Liver (tissue), 9 donors: ENCODE results near the gene PLA2G4B. TPM values are rescaled to one million over a fixed set of nuclear protein-coding genes. Genes with fewer than 3 reads are reported as not detected.

Source experiments
- DNase-seq: peaks from one replicate; pipeline ENCODE4 v3.0.0-alpha.2; 2017; ENCODE audit warnings: low spot score
- H3K27ac ChIP-seq, 2 donors: one replicate each; pipeline ENCODE4 v1.7.0; 2013; ENCODE audit warnings: inconsistent platforms in 2 of 2, low read length in 2 of 2, control low read depth in 1 of 2, low read depth in 1 of 2, mild to moderate bottlenecking in 1 of 2
- H3K27me3 ChIP-seq, 4 donors: one replicate each; pipeline versions ENCODE4 v1.6.1 to v1.7.0; 2013; ENCODE audit warnings: low read length in 3 of 4, inconsistent platforms in 1 of 4, mild to moderate bottlenecking in 1 of 4, moderate library complexity in 1 of 4; ENCODE audit not compliant: control insufficient read depth in 4 of 4, insufficient read depth in 4 of 4
- H3K36me3 ChIP-seq, 4 donors: one replicate each; pipeline versions ENCODE4 v1.6.1 to v1.7.0; 2013; ENCODE audit warnings: low read length in 3 of 4, mild to moderate bottlenecking in 3 of 4, low read depth in 1 of 4, moderate library complexity in 1 of 4; ENCODE audit not compliant: control insufficient read depth in 4 of 4, insufficient read depth in 3 of 4
- H3K4me1 ChIP-seq, 4 donors: one replicate each; pipeline versions ENCODE4 v1.6.1 to v1.7.0; 2013; ENCODE audit warnings: low read length in 3 of 4, mild to moderate bottlenecking in 3 of 4, moderate library complexity in 1 of 4; ENCODE audit not compliant: control insufficient read depth in 4 of 4, insufficient read depth in 4 of 4
- H3K4me3 ChIP-seq, 3 donors: one replicate each; pipeline versions ENCODE4 v1.6.1 to v1.7.0; 2013; ENCODE audit warnings: low read length in 3 of 3, control low read depth in 1 of 3, low read depth in 1 of 3, mild to moderate bottlenecking in 1 of 3
- H3K9ac ChIP-seq, 2 donors: one replicate each; pipeline ENCODE4 v1.7.0; 2013; ENCODE audit warnings: low read length in 2 of 2, mild to moderate bottlenecking in 2 of 2, moderate library complexity in 2 of 2, control low read depth in 1 of 2, low read depth in 1 of 2
- H3K9me3 ChIP-seq, 4 donors: one replicate each; pipeline versions ENCODE4 v1.6.1 to v1.7.0; 2013; ENCODE audit warnings: low read length in 3 of 4; ENCODE audit not compliant: control insufficient read depth in 4 of 4
- ATF3 ChIP-seq: IDR thresholded peaks from 2 replicates; pipeline ENCODE4 v1.6.1; 2016; ENCODE audit warnings: antibody characterized with exemption
- EGR1 ChIP-seq, 2 donors: IDR thresholded peaks; 2 replicates each; pipeline ENCODE4 v1.6.1; 2016 to 2018; ENCODE audit warnings: antibody characterized with exemption in 2 of 2, low read depth in 2 of 2
- FOXA1 ChIP-seq: IDR thresholded peaks from 2 replicates; pipeline ENCODE4 v1.6.1; 2016; ENCODE audit warnings: antibody characterized with exemption
- FOXA2 ChIP-seq: IDR thresholded peaks from 2 replicates; pipeline ENCODE4 v1.6.1; 2016; ENCODE audit warnings: antibody characterized with exemption
- GABPA ChIP-seq, 2 donors: IDR thresholded peaks in 1 of 2; conservative IDR thresholded peaks in 1 of 2; 2 replicates each; pipeline ENCODE4 v1.6.1; 2016; ENCODE audit warnings: antibody characterized with exemption in 2 of 2, mild to moderate bottlenecking in 1 of 2, moderate library complexity in 1 of 2
- HNF4A ChIP-seq, 2 donors: conservative IDR thresholded peaks; 2 replicates each; pipeline ENCODE4 v1.6.1; 2016; ENCODE audit warnings: antibody characterized with exemption in 2 of 2, mild to moderate bottlenecking in 2 of 2
- HNF4G ChIP-seq: IDR thresholded peaks from 2 replicates; pipeline ENCODE4 v1.6.1; 2016; ENCODE audit warnings: antibody characterized with exemption
- JUND ChIP-seq, 2 donors: IDR thresholded peaks; 2 replicates each; pipeline ENCODE4 v1.6.1; 2016; ENCODE audit warnings: antibody characterized with exemption in 2 of 2
- NR2F2 ChIP-seq: IDR thresholded peaks from 2 replicates; pipeline ENCODE4 v1.6.1; 2016; ENCODE audit warnings: antibody characterized with exemption
- RAD21 ChIP-seq, 2 donors: IDR thresholded peaks; 2 replicates each; pipeline ENCODE4 v1.6.1; 2016; ENCODE audit warnings: antibody characterized with exemption in 2 of 2, mild to moderate bottlenecking in 2 of 2
- RXRA ChIP-seq, 2 donors: IDR thresholded peaks; 2 replicates each; pipeline ENCODE4 v1.6.1; 2017 to 2018; ENCODE audit warnings: antibody characterized with exemption in 2 of 2, mild to moderate bottlenecking in 1 of 2
- SP1 ChIP-seq: IDR thresholded peaks from 2 replicates; pipeline ENCODE4 v1.6.1; 2018; ENCODE audit warnings: antibody characterized with exemption, mild to moderate bottlenecking
- TAF1 ChIP-seq: conservative IDR thresholded peaks from 2 replicates; pipeline ENCODE4 v1.6.1; 2016; ENCODE audit warnings: antibody characterized with exemption, mild to moderate bottlenecking
- YY1 ChIP-seq: IDR thresholded peaks from 2 replicates; pipeline ENCODE4 v1.6.1; 2016; ENCODE audit warnings: antibody characterized with exemption, mild to moderate bottlenecking
- WGBS: extraction: QIAGEN DNeasy Blood & Tissue Kit; methylation state at CpG from one replicate; pipeline ENCODE4 v1.1.7; 2013; 5-methylcytosine and 5-hydroxymethylcytosine counted together
- polyA plus RNA-seq, 2 donors: library from polyadenylated mRNA; stranded (reverse) in 1 of 2; unstranded in 1 of 2; fragments of 200-250 nt in 1 of 2; fragments of >200 nt in 1 of 2; fragmentation: Nextera tagmentation in 1 of 2; extraction: Ambion mirVana in 1 of 2; gene quantifications; one replicate each; pipeline versions ENCODE4 v1.2.1 to v1.2.3, GENCODE V29; 2013 to 2015
- total RNA-seq, 2 donors: library from RNA; depleted of rRNA; stranded (reverse); fragments of >200 nt; gene quantifications; one replicate each; pipeline ENCODE4 v1.2.3, GENCODE V29; 2014
- TF ChIP-seq, protein P1 (sequence below): IDR thresholded peaks from 2 replicates; pipeline ENCODE4 v1.6.1; 2016; ENCODE audit warnings: antibody characterized with exemption
- TF ChIP-seq, protein P2 (sequence below): IDR thresholded peaks from 2 replicates; pipeline ENCODE4 v1.6.1; 2016; ENCODE audit warnings: antibody characterized with exemption, mild to moderate bottlenecking
- TF ChIP-seq, protein P3 (sequence below): fragments of 150-350 bp; IDR thresholded peaks from 2 replicates; pipeline ENCODE4 v1.5.1; 2017; ENCODE audit warnings: improper control_type of control experiment, low read depth, low read length; ENCODE audit not compliant: missing input control
- TF ChIP-seq, protein P4 (sequence below): IDR thresholded peaks from 2 replicates; pipeline ENCODE4 v1.6.1; 2016; ENCODE audit warnings: antibody characterized with exemption
- donor health status: healthy.
- donor health status: healthy.
- donor health status: healthy.
- donor health status: healthy.
- donor health status: healthy.

Gene PLA2G4B
- total and polyA plus RNA-seq, 4 donors = 0.33 to 3.6 (median 2.3) TPM

DNA sequence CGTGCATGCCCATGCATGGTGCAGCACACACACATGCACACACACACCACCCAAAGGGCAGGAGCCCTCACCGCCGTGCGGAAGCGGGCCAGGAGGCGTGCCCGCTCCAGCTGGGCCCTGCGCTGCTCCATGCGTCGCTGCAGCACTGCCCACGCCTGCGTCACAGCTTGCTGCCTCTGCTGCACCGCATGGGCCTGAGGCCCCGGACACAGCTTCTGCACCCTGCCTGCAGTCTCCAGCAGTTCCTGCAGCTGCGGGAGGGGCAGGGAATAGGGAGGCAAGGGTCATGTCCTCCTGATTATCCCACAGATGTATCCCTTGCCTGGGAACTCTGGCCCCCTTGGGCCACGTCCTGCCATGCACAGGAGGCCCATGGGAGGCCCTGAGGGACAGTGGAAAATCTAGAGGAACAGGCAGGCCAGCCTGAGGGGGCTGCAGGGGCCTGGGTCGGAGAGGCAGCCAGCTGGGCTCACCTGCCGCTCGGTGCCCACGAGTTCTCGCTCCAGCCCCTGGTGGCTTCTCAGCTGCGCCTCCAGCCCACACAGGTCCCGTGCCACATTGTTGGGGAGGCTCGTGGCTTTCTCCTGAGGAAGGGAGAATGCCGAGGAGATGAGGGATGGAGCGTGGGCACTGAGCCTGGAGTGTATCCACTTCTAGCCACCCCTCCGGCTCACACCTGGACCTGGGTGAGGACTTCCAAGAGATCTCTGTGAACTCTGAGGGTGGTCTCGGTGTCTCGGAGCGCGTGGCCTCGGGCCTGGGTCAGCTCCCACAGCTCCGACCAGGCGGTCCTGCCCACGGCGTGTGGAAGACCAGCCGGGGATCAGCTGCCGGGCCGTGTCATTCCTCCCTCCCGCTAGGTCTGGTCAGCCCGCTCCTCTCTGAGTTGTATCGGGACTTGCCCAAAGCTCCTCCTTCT lies 31.4 kb downstream of the PLA2G4B start:
- DNase-seq = no peak
- WGBS = 94% methylated on average over 42 of the region's 42 CpGs
- Histone ChIP-seq H3K9ac (no peak overlapping the region), H3K4me1 (peaks cover 0 to 20% (median 13%) of the 10 kb centered on the region in 4 donors), H3K27me3 (no peaks in the 10 kb centered on the region), H3K36me3 (no peaks in the 10 kb centered on the region), H3K27ac (no peak overlapping the region), H3K4me3 (no peak overlapping the region), H3K9me3 (no peaks in the 10 kb centered on the region)
- TF ChIP-seq YY1 (no peak), FOXA1 (no peak)

DNA sequence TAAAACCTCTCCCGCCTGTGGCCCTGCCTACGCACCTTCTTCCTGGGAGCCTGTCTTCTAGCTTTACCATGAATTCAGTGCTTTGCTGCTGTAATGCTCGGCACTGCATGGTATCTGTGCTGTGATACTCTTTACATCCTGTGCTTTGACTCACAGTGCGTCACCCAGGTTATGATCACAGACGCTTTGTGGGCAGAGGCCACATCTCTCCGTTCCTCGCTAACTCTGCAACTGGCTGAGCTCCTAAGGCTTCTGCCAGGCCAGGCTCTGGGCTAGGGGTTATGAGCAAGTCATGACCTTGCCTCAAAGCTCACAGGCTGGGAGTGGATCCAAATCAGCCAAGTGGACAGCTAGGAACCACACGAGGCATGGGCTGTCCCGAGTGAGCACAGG lies 32.0 kb downstream of the PLA2G4B start:
- TF ChIP-seq RXRA (IDR thresholded peaks at IDR 0.05) (peak; percentile 53 to 69), SP1 (no peak), FOXA1 (no peak), EGR1 (IDR thresholded peaks at IDR 0.05; ENCODE audit: low read depth in 2 of 2) (no peak), RAD21 (IDR thresholded peaks at IDR 0.05) (no peak), GABPA (IDR thresholded peaks at IDR 0.05 in 1 of 2, conservative IDR thresholded peaks at IDR 0.05 in 1 of 2) (no peak)
- H3K27me3 ChIP-seq = no peaks in the 10 kb centered on the region
- no peaks in the 10 kb centered on the region for H3K36me3 ChIP-seq
- H3K4me3 ChIP-seq = no peak overlapping the region
- H3K4me1 ChIP-seq = peaks cover 0 to 20% (median 13%) of the 10 kb centered on the region in 4 donors
- no peak overlapping the region for H3K9ac ChIP-seq
- H3K27ac ChIP-seq = no peak overlapping the region
- H3K9me3 ChIP-seq = no peaks in the 10 kb centered on the region
- no peak for DNase-seq
- WGBS = 52% methylated on average over 9 of the region's 9 CpGs

DNA sequence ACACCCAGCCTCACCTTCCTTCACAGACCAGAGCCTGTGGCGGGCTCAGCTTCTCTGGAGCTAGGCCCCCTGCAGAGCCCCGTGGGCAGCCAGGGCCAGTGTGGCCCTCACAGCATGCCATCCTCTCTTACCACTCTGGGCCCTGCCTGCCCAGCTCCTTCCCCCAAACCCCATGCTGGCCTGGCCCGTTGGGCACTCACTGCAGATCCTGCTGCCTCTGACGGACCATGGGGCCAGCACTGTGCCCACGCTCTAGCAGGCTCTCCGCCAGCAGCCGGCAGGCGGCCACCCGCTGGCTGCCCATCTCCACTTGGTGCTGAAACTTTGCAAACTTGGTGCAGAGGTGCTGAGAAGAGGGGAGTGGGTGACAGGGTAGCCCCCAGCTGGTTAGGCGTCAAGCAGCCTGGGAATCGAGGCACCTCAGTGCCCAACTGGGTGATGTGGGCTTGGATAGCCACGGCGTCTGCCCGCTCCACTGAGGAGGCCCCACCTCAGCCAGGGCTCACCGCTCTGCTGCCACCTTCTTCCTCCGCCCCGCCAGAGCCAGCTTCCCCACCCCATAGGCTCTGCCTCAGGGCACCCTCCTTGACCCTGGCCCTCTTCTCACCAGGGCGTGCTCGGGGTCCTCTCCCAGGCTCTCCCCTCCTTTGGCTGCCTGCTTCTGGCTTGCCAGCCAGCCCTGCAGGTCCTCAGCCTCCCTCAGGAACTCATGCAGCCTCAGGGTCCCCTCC lies 32.7 kb downstream of the PLA2G4B start:
- Histone ChIP-seq H3K9me3 (no peaks in the 10 kb centered on the region), H3K4me1 (peaks cover 0 to 15% (median 9%) of the 10 kb centered on the region in 4 donors), H3K36me3 (no peaks in the 10 kb centered on the region), H3K27ac (no peak overlapping the region), H3K27me3 (no peaks in the 10 kb centered on the region), H3K4me3 (no peak overlapping the region), H3K9ac (no peak overlapping the region)
- WGBS = 94% methylated on average over 19 of the region's 19 CpGs
- no peak for DNase-seq
- TF ChIP-seq HNF4G (no peak), RXRA (IDR thresholded peaks at IDR 0.05) (no peak), YY1 (no peak), JUND (IDR thresholded peaks at IDR 0.05) (no peak), NR2F2 (no peak), RAD21 (IDR thresholded peaks at IDR 0.05) (no peak), FOXA2 (no peak), HNF4A (conservative IDR thresholded peaks at IDR 0.05) (no peak), ATF3 (no peak), FOXA1 (no peak), GABPA (IDR thresholded peaks at IDR 0.05 in 1 of 2, conservative IDR thresholded peaks at IDR 0.05 in 1 of 2) (no peak), SP1 (no peak), TAF1 (no peak), EGR1 (IDR thresholded peaks at IDR 0.05; ENCODE audit: low read depth in 2 of 2) (no peak)
- TF ChIP-seq, protein P1, sequence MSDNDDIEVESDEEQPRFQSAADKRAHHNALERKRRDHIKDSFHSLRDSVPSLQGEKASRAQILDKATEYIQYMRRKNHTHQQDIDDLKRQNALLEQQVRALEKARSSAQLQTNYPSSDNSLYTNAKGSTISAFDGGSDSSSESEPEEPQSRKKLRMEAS = no peak
- TF ChIP-seq, protein P2, sequence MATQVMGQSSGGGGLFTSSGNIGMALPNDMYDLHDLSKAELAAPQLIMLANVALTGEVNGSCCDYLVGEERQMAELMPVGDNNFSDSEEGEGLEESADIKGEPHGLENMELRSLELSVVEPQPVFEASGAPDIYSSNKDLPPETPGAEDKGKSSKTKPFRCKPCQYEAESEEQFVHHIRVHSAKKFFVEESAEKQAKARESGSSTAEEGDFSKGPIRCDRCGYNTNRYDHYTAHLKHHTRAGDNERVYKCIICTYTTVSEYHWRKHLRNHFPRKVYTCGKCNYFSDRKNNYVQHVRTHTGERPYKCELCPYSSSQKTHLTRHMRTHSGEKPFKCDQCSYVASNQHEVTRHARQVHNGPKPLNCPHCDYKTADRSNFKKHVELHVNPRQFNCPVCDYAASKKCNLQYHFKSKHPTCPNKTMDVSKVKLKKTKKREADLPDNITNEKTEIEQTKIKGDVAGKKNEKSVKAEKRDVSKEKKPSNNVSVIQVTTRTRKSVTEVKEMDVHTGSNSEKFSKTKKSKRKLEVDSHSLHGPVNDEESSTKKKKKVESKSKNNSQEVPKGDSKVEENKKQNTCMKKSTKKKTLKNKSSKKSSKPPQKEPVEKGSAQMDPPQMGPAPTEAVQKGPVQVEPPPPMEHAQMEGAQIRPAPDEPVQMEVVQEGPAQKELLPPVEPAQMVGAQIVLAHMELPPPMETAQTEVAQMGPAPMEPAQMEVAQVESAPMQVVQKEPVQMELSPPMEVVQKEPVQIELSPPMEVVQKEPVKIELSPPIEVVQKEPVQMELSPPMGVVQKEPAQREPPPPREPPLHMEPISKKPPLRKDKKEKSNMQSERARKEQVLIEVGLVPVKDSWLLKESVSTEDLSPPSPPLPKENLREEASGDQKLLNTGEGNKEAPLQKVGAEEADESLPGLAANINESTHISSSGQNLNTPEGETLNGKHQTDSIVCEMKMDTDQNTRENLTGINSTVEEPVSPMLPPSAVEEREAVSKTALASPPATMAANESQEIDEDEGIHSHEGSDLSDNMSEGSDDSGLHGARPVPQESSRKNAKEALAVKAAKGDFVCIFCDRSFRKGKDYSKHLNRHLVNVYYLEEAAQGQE = no peak
- TF ChIP-seq, protein P3, sequence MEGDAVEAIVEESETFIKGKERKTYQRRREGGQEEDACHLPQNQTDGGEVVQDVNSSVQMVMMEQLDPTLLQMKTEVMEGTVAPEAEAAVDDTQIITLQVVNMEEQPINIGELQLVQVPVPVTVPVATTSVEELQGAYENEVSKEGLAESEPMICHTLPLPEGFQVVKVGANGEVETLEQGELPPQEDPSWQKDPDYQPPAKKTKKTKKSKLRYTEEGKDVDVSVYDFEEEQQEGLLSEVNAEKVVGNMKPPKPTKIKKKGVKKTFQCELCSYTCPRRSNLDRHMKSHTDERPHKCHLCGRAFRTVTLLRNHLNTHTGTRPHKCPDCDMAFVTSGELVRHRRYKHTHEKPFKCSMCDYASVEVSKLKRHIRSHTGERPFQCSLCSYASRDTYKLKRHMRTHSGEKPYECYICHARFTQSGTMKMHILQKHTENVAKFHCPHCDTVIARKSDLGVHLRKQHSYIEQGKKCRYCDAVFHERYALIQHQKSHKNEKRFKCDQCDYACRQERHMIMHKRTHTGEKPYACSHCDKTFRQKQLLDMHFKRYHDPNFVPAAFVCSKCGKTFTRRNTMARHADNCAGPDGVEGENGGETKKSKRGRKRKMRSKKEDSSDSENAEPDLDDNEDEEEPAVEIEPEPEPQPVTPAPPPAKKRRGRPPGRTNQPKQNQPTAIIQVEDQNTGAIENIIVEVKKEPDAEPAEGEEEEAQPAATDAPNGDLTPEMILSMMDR = no peak
- TF ChIP-seq, protein P4, sequence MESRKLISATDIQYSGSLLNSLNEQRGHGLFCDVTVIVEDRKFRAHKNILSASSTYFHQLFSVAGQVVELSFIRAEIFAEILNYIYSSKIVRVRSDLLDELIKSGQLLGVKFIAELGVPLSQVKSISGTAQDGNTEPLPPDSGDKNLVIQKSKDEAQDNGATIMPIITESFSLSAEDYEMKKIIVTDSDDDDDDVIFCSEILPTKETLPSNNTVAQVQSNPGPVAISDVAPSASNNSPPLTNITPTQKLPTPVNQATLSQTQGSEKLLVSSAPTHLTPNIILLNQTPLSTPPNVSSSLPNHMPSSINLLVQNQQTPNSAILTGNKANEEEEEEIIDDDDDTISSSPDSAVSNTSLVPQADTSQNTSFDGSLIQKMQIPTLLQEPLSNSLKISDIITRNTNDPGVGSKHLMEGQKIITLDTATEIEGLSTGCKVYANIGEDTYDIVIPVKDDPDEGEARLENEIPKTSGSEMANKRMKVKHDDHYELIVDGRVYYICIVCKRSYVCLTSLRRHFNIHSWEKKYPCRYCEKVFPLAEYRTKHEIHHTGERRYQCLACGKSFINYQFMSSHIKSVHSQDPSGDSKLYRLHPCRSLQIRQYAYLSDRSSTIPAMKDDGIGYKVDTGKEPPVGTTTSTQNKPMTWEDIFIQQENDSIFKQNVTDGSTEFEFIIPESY = no peak
